Esophagus (tissue), 2 donors: ENCODE measurements around the gene CLDN19. TPM values are rescaled to one million over a fixed set of nuclear protein-coding genes. Genes with fewer than 3 reads are reported as not detected.
A peak's percentile ranks its signal among the peaks of the same experiment; 100 is the strongest.

Experiments
- H3K27ac ChIP-seq, 2 donors: one replicate each; pipeline ENCODE4 v1.5.1; 2013; ENCODE audit warnings: low read depth in 2 of 2, mild to moderate bottlenecking in 2 of 2, inconsistent platforms in 1 of 2, low read length in 1 of 2, moderate library complexity in 1 of 2
- H3K27me3 ChIP-seq, 2 donors: one replicate each; pipeline ENCODE4 v1.6.1; 2013; ENCODE audit warnings: low read length in 2 of 2, control low read depth in 1 of 2, mild to moderate bottlenecking in 1 of 2; ENCODE audit not compliant: insufficient read depth in 2 of 2, control insufficient read depth in 1 of 2
- H3K36me3 ChIP-seq, 2 donors: one replicate each; pipeline ENCODE4 v1.6.1; 2013; ENCODE audit warnings: low read length in 1 of 2; ENCODE audit not compliant: control insufficient read depth in 2 of 2, insufficient read depth in 2 of 2
- H3K4me1 ChIP-seq, 2 donors: one replicate each; pipeline ENCODE4 v1.6.1; 2013; ENCODE audit warnings: low read length in 1 of 2; ENCODE audit not compliant: control insufficient read depth in 2 of 2, insufficient read depth in 2 of 2
- H3K4me3 ChIP-seq, 2 donors: one replicate each; pipeline ENCODE4 v1.5.1; 2013; ENCODE audit warnings: low read length in 2 of 2, mild to moderate bottlenecking in 2 of 2, low read depth in 1 of 2, moderate library complexity in 1 of 2
- H3K9me3 ChIP-seq, 2 donors: one replicate each; pipeline ENCODE4 v1.6.1; 2013; ENCODE audit warnings: mild to moderate bottlenecking in 2 of 2, low read depth in 1 of 2, low read length in 1 of 2, moderate library complexity in 1 of 2; ENCODE audit not compliant: control insufficient read depth in 2 of 2, insufficient read depth in 1 of 2
- WGBS, 2 donors: extraction: QIAGEN DNeasy Blood & Tissue Kit; methylation state at CpG; one replicate each; pipeline ENCODE4 v1.1.7; 2013; 5-methylcytosine and 5-hydroxymethylcytosine counted together
- polyA plus RNA-seq, 2 donors: library from polyadenylated mRNA; stranded (reverse); fragments of 200-250 nt; gene quantifications; one replicate each; pipeline ENCODE4 v1.2.3, GENCODE V29; 2013
- donor health status: healthy with polysubstance abuse.
- donor health status: Bipolar disorder and iron deficiency.

The CLDN19 gene
- polyA plus RNA-seq, 2 donors: 0.04 TPM; not detected in 1

DNA sequence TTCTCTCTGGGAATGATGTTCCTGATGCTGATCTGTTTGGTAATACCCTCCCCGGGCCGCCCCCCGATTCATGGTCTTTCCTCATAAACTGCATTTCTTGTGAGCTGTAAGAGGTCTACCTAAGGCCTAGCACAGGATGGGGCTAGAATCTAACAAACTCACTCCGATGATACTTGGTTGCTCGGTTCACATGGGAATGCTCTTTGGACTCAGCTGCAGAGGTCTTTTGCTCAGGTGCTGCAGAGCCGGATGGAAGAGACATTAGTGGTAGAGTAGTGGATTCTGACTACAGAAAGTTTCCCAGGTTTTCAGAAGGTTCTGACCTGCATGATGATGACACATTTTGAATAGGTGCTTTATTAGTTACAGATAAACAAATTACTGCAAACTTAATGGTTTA lies 36.5 kb upstream of the CLDN19 start:
- Histone ChIP-seq H3K27ac (no peak overlapping the region), H3K4me3 (no peak overlapping the region), H3K4me1 (no peaks in the 10 kb centered on the region), H3K9me3 (no peaks in the 10 kb centered on the region), H3K36me3 (peaks cover 8 to 11% of the 10 kb centered on the region in 2 donors), H3K27me3 (no peaks in the 10 kb centered on the region)
- WGBS, 2 donors: 95 to 97% methylated on average over 6 of the region's 6 CpGs

DNA sequence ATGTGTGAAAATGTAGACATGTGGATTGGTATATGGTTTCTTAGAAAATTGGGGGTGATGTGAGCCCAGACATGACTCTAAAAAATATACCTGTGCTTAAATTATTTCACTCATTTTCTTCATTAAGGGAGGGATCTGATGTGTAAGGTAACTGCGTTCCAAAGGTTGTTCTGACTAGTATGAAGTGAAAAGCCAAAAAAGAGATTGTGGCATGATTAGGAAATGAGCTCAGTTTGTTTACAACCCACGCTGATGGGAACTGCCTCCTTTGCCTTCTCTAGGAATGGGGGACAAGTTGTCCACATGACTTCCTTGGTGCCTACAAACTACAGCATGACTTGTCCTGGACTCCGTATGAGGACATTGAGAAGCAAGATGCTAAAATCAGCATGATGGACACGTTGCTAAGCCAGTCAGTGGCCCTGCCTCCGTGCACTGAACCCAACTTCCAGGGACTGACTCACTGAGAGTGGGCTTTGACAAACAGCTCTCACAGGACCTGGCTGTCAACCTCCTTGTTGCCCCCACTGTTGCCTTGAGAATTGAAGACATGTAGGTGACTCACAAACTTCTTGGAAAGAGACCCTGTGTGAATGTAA lies 35.0 kb upstream of the CLDN19 start:
- Histone ChIP-seq H3K27me3 (no peaks in the 10 kb centered on the region), H3K27ac (no peak overlapping the region), H3K4me3 (no peak overlapping the region), H3K4me1 (no peaks in the 10 kb centered on the region), H3K36me3 (peaks cover 8 to 11% of the 10 kb centered on the region in 2 donors), H3K9me3 (no peaks in the 10 kb centered on the region)
- WGBS, 2 donors: 90 to 91% methylated on average over 5 of the region's 5 CpGs

DNA sequence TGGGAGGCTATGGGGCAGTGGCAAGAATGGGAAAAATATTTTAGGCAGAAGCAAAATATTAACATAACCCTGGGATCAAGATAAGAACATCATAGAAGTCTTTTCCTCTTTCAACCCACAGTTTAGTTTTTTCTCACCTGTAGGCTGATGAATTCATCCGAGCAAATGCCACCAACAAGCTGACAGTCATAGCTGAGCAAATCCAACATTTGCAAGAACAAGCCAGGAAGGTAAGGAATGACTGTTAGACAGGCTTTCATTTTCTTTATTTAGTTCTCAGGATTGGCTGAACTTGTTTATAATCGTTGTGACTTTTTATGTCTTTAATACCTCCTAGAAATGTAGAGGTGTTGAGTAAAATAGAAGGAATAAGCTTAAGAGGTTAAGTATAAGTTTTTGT lies 33.4 kb upstream of the CLDN19 start:
- H3K9me3 ChIP-seq: no peaks in the 10 kb centered on the region
- 47 to 75% methylated on average over 2 of the region's 2 CpGs for WGBS, 2 donors
- H3K4me1 ChIP-seq: no peaks in the 10 kb centered on the region
- no peaks in the 10 kb centered on the region for H3K27me3 ChIP-seq
- peaks cover 8 to 11% of the 10 kb centered on the region in 2 donors for H3K36me3 ChIP-seq
- H3K27ac ChIP-seq: no peak overlapping the region
- H3K4me3 ChIP-seq: no peak overlapping the region

DNA sequence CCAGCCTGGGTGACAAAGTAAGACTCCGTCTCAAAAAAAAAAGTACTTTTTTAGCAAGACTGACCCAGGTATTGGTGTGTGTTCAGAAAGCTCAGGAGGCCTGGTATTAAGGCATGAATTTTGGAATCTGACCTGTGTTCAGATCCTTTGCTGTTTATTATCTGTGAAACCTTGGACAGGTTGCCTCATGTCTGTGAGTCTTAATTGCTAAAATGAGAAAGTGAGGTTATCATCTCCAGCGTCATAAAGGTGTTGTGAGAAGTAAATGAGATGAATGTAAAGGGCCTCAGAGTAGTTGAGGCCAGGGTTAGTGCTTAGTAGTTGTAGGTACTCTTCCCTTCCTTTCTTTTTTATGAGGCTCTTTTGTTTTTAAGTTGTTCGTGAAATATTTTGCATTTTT lies 29.8 kb upstream of the CLDN19 start:
- H3K36me3 ChIP-seq: no peaks in the 10 kb centered on the region
- H3K4me3 ChIP-seq: no peak overlapping the region
- H3K27me3 ChIP-seq: no peaks in the 10 kb centered on the region
- H3K4me1 ChIP-seq: no peaks in the 10 kb centered on the region
- no peak overlapping the region for H3K27ac ChIP-seq
- 86 to 95% methylated on average over 3 of the region's 3 CpGs for WGBS, 2 donors
- H3K9me3 ChIP-seq: no peaks in the 10 kb centered on the region

DNA sequence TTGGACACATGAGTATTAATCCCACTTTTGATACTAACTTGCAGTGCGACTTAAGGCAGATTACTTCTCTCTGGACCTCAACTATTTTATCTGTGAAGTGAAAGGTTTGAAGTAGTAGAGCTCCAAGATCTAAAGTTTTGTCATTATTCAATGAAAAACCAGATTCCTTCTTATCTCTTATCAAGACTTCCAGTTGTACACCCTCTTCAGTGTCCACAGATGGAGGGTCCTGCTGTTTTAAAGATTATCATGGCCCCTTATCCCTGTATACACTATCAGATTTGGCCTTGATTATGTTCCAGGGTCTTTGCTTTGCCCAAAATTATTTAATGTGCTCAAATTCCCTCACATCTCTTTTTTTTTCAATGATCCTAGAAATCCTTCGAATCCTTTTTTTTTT lies 28.1 kb upstream of the CLDN19 start:
- no peaks in the 10 kb centered on the region for H3K4me1 ChIP-seq
- H3K4me3 ChIP-seq: peak overlapping the region in 1 of 2 donors; percentile 89
- H3K9me3 ChIP-seq: no peaks in the 10 kb centered on the region
- H3K36me3 ChIP-seq: no peaks in the 10 kb centered on the region
- no peaks in the 10 kb centered on the region for H3K27me3 ChIP-seq
- 75 to 82% methylated on average over 2 of the region's 2 CpGs for WGBS, 2 donors
- no peak overlapping the region for H3K27ac ChIP-seq

DNA sequence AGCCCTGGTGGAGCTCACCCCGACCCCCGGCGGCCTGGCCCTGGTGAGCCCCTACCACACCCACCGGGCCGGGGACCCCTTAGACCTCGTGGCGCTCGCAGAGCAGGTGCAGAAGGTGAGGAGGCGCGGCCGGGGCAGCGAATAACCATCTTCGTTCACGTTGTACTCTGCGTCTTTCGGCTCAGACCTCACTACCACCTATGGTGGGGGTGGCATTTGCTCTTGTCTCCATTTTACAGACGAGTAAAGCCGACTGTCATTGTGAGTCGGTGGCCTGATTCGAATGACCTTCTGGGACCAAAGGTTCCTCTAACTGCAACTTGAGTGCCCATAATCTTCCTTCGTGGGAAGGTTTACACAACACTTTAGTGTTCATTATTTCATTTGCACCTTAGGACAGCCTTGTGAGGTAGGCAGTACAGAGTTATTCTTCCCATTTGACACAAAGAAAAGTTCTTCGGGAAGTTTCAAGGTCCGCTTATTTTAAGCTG lies 27.5 kb upstream of the CLDN19 start:
- peak overlapping the region; percentile 89 to 99 for H3K4me3 ChIP-seq
- H3K36me3 ChIP-seq: no peaks in the 10 kb centered on the region
- no peaks in the 10 kb centered on the region for H3K27me3 ChIP-seq
- WGBS, 2 donors: 1 to 2% methylated on average over 23 of the region's 23 CpGs
- H3K27ac ChIP-seq: peak overlapping the region; percentile 93 to 96
- H3K9me3 ChIP-seq: no peaks in the 10 kb centered on the region
- H3K4me1 ChIP-seq: no peaks in the 10 kb centered on the region

DNA sequence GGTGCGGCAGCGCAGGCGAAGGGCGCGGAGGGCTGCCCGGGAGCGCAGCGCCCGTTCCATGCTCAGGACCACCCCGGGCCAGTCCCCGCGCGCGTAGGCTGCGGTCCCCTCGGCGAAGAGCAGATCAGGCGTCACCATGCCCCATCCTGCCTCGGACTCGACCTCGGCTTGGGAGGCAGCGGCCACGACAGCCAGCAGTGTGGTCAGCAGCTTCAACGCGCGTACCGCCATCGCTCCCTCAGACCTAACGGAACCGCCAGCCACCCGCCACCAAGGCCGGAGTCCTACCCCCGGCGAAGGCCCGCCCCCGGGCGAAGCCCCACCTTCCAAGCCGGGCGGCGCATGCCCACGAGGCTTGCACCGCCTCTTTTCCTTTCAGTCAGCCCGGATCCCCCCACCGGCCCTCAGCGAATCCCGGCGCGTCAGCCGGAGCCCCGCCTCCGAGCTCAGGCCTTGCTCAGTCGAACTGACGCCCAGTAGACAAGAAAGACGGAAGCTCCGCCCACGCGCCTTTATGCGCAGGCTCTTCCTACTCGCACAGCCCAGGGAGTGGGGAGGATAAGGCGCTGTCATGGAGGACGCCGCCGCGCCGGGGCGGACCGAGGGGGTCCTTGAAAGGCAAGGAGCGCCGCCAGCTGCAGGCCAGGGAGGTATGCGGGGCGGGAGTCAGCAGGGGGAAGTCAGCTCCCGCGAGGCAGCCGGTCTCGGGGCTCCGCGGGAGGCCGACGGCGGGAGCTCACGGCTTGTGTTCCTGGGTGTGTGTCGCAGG lies 26.9 kb upstream of the CLDN19 start, which contains the start of the genes C1orf50 and P3H1:
C1orf50 (plus strand) TSS at position 509 of the 769 bp plus-strand sequence; CDS start at position 572, 63 bp downstream.
P3H1 (minus strand) TSS at position 288 of the 769 bp plus-strand sequence; CDS start at position 231, 57 bp downstream.
- Histone ChIP-seq H3K9me3 (no peaks in the 10 kb centered on the region), H3K4me3 (peak within 1 kb of the TSS; percentile 89 to 99), H3K36me3 (no peaks in the 10 kb centered on the region), H3K27ac (peak within 1 kb of the TSS; percentile 93 to 96), H3K27me3 (no peaks in the 10 kb centered on the region), H3K4me1 (no peaks in the 10 kb centered on the region)
- WGBS, 2 donors: 0% methylated on average over 74 to 82 of the region's 82 CpGs

DNA sequence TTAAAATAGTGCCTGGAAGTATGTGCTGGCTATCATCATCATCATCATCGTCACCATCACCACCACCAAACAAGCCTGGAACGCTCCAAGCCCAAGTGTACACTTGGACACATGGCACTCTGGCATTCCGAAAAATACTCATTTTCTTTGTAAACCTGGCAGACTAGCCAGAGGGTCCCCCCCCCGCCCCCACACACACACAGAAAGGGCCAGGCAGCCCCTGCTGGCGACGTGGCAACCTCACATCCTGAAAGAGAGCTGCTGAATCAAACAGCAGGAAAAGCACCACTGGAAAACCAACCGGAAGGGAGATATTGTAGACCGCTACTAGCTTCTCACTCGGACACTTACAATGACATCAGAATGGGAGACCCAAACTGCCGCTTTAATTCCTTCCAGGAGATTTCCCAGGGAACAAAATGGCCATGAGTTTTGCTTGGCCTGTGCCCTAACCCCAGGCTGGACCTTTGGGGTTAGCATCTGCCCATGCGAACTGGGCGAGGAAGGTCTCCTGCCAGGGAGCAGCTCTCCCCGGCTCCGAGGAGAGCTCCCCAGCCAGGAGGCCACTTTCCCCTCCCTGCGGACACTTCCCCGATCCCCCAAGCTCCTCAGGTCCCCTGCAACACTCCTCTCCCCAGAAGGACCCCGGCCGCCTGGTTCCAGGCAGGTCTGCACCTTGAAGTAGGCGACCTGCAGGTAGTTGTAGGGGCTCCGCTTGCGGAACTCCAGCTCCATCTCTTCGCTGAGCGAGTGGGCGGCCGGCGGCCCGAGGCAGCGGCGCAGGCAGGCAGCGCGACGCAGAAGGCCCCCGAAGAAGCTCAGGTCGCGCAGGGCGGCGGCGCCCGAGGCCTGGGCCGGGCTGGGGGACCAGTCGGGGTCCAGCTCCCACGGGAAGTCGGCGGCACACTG lies 26.1 kb upstream of the CLDN19 start:
- Histone ChIP-seq H3K27me3 (no peaks in the 10 kb centered on the region), H3K4me1 (no peaks in the 10 kb centered on the region), H3K27ac (peak overlapping the region; percentile 63 to 88), H3K4me3 (peak overlapping the region; percentile 59 to 78), H3K9me3 (no peaks in the 10 kb centered on the region), H3K36me3 (no peaks in the 10 kb centered on the region)
- WGBS, 2 donors: 1% methylated on average over 44 of the region's 44 CpGs

DNA sequence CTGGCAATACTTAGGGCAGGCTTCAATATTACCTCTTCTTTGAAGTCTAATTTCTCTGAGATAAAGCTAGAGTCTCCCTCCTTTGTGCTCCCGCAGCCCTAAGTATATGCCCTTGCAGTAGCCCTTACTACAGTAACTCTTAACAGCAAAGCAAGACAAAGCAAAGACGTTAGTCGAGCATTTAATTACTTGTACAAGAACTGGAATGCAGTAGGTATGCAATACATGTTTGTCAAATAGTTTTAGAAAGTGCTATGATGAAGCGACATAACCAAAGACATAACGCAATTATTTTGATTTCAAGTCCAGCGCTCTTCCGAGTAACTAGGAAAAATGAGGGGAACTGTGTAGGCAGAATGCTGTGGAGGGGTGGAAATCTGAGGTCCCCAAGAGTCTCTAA lies 25.2 kb upstream of the CLDN19 start:
- Histone ChIP-seq H3K4me1 (no peaks in the 10 kb centered on the region), H3K9me3 (no peaks in the 10 kb centered on the region), H3K27me3 (no peaks in the 10 kb centered on the region), H3K36me3 (no peaks in the 10 kb centered on the region), H3K27ac (no peak overlapping the region), H3K4me3 (peak overlapping the region in 1 of 2 donors; percentile 59)
- 27 to 29% methylated on average over 7 of the region's 7 CpGs for WGBS, 2 donors
